Common myeloid progenitor, CD34-positive (primary cell): ENCODE measurements around the gene TAPT1.

Experiments
- CTCF ChIA-PET: fragments of 350-600 bp; sonication (Branson Sonifier 250); formaldehyde crosslinking; loops from one replicate; lab custom pipeline; 2021; ENCODE audit warnings: antibody characterized with exemption; lab: Charles Lee
- POLR2A ChIA-PET: fragments of 350-600 bp; sonication (Branson Sonifier 250); formaldehyde crosslinking; loops from one replicate; lab custom pipeline; 2021; ENCODE audit warnings: antibody characterized with exemption; lab: Charles Lee
- DNase-seq, 3 donors: peaks; one replicate each; pipeline versions ENCODE4 v3.0.0 to v3.0.0-alpha.2; 2013
- H3K27ac ChIP-seq, 2 experiments: 1 replicate in 1 of 2; 2 replicates in 1 of 2; pipeline ENCODE4 v1.7.0; 2013; ENCODE audit warnings: inconsistent platforms in 2 of 2, low read length in 2 of 2, mild to moderate bottlenecking in 2 of 2, low read depth in 1 of 2, moderate library complexity in 1 of 2; ENCODE audit not compliant: severe bottlenecking in 2 of 2, insufficient read depth in 1 of 2, poor library complexity in 1 of 2
- H3K27me3 ChIP-seq, 5 experiments: replicated peaks in 2 of 5; 1 replicate in 3 of 5; 2 replicates in 2 of 5; pipeline versions ENCODE4 v1.6.1 to v1.7.0; 2013; ENCODE audit warnings: low read length in 4 of 5, mild to moderate bottlenecking in 2 of 5, moderate library complexity in 2 of 5, inconsistent platforms in 1 of 5; ENCODE audit not compliant: insufficient read depth in 5 of 5, control insufficient read depth in 4 of 5
- H3K36me3 ChIP-seq, 4 experiments: 1 replicate in 2 of 4; 2 replicates in 2 of 4; pipeline versions ENCODE4 v1.6.1 to v1.7.0; 2013; ENCODE audit warnings: low read length in 3 of 4, control low read depth in 1 of 4, mild to moderate bottlenecking in 1 of 4; ENCODE audit not compliant: control insufficient read depth in 4 of 4, insufficient read depth in 4 of 4
- H3K4me1 ChIP-seq, 4 experiments: 1 replicate in 3 of 4; 2 replicates in 1 of 4; pipeline versions ENCODE4 v1.6.1 to v1.7.1; 2013; ENCODE audit warnings: low read length in 3 of 4, mild to moderate bottlenecking in 3 of 4, control low read depth in 1 of 4, inconsistent platforms in 1 of 4, moderate library complexity in 1 of 4; ENCODE audit not compliant: control insufficient read depth in 4 of 4, insufficient read depth in 4 of 4; ENCODE audit errors: control extremely low read depth in 1 of 4
- H3K4me3 ChIP-seq, 7 experiments: 1 replicate in 4 of 7; 2 replicates in 3 of 7; pipeline versions ENCODE4 v1.5.1 to v1.7.0; 2013; ENCODE audit warnings: mild to moderate bottlenecking in 7 of 7, low read length in 6 of 7, moderate library complexity in 6 of 7, inconsistent platforms in 2 of 7, low read depth in 2 of 7, control low read depth in 1 of 7; ENCODE audit not compliant: insufficient read depth in 4 of 7, control insufficient read depth in 1 of 7; ENCODE audit errors: extremely low read depth in 1 of 7
- H3K9me3 ChIP-seq, 5 experiments: 1 replicate in 4 of 5; 2 replicates in 1 of 5; pipeline versions ENCODE4 v1.6.1 to v1.7.1; 2013; ENCODE audit warnings: low read length in 4 of 5, mild to moderate bottlenecking in 2 of 5, inconsistent platforms in 1 of 5, low read depth in 1 of 5, moderate library complexity in 1 of 5; ENCODE audit not compliant: control insufficient read depth in 4 of 5, insufficient read depth in 2 of 5; ENCODE audit errors: control extremely low read depth in 1 of 5
- WGBS: methylation state at CpG from one replicate; pipeline ENCODE4 v1.1.5; 2013; ENCODE audit not compliant: insufficient coverage; 5-methylcytosine and 5-hydroxymethylcytosine counted together

Gene TAPT1

DNA sequence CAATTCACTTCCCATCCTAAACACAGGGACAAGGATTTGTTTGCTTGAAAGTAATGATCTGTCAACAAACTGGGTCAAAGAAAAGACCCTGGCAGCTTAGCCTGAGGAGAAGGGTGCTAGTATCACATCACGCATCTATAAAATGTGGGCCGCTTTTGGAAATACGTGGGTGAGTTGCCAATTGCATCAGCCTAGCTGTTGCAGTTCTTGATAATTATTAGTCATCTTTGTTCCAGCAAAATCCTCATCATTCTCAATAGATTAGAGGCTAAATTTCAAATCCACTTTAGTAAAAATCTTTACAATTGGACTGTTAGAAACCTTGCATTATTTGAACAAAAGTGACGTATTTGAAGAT, 33.6 kb upstream of the TAPT1 start:
- CTCF ChIA-PET, result interaction anchor here (1.0 to 3.6 kb wide), 5 partner anchors 11 to 454 kb away, joined by 3 to 13 read pairs (median 4); no protein-coding TSS in a partner anchor
- DNase-seq, result no peak
- POLR2A ChIA-PET, result no interaction called here
- no peak overlapping the region for H3K27ac ChIP-seq
- peaks cover 0 to 3% (median 0%) of the 10 kb centered on the region in 4 experiments for H3K4me1 ChIP-seq
- no peaks in the 10 kb centered on the region for H3K27me3 ChIP-seq
- peaks cover 0 to 17% (median 7%) of the 10 kb centered on the region in 4 experiments for H3K36me3 ChIP-seq
- peaks cover 0 to 10% (median 0%) of the 10 kb centered on the region in 5 experiments for H3K9me3 ChIP-seq
- H3K4me3 ChIP-seq, result no peak overlapping the region
- 88% methylated on average over 3 of the region's 4 CpGs for WGBS

DNA sequence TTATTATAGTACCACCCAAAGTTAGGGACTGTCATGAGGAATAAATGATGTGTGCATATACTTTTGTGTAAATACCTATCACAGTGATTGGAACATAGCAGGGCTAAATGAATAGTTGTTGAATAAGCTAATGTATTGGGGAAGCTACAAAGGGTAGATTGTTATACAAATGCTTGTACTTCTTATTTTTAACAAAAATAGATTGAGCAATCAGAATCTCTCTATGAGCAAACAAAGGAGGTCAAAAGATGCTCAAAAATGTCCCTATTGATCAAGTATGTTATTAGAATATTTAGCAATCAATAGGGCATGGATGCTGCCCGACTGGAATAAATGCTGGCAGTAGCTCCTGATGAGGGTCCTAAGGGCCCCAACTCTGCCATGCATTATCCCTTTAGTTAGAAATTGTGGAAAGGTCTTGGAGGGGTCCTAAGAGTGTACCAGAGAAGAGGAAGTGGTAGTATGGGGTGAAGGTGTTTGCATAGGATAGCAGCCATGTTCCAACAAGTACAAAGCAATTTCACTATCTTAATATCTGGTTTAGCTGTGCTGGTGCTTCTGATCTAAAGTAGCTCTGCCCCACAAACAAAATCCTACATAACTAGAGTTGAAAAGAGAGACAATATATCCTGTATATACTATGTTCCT, 33.1 kb upstream of the TAPT1 start:
- 100% methylated on average over 1 of the region's 1 CpG for WGBS
- POLR2A ChIA-PET, result no interaction called here
- CTCF ChIA-PET, result interaction anchor here (1.0 to 3.6 kb wide), 6 partner anchors 10 to 454 kb away, joined by 3 to 13 read pairs (median 4); no protein-coding TSS in a partner anchor

DNA sequence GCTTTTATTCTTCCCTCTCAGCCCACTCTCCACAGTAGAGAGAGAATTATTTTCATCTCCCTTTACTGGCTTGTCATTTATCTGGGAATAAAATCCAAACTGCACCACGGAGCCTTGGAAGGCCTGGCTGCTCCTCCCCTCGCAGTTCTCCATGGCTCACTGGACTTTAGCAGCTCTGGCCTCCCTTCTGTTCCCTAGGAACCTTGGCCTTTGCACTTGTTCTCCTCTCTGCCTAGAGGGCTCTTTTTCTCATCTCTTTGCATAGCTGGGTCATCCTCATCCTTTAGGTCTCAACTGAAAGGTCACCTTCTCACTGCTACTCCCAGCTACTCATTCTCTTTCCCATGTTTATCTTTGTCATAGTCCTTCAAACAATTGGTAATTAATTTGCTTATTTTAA, 31.3 kb upstream of the TAPT1 start:
- DNase-seq, result no peak
- ChIA-PET CTCF (interaction anchor here (0.9 to 3.6 kb wide), 3 partner anchors 8 to 71 kb away, joined by 3 to 13 read pairs (median 3); no protein-coding TSS in a partner anchor), POLR2A (no interaction called here)
- no peak overlapping the region for H3K4me3 ChIP-seq
- no peak overlapping the region for H3K27ac ChIP-seq
- H3K4me1 ChIP-seq, result no peaks in the 10 kb centered on the region
- peaks cover 2 to 31% (median 13%) of the 10 kb centered on the region in 4 experiments for H3K36me3 ChIP-seq
- no peaks in the 10 kb centered on the region for H3K27me3 ChIP-seq
- peaks cover 0 to 10% (median 0%) of the 10 kb centered on the region in 5 experiments for H3K9me3 ChIP-seq
- WGBS, result 94% methylated on average over 2 of the region's 2 CpGs

More for the DNA sequence above, 33.1 kb upstream of the TAPT1 start:
- Histone ChIP-seq H3K36me3 (peaks cover 0 to 17% (median 7%) of the 10 kb centered on the region in 4 experiments), H3K4me3 (no peak overlapping the region), H3K27me3 (no peaks in the 10 kb centered on the region), H3K4me1 (no peaks in the 10 kb centered on the region), H3K9me3 (peaks cover 0 to 10% (median 0%) of the 10 kb centered on the region in 5 experiments), H3K27ac (no peak overlapping the region)
- peak in 2 of 3 donors; percentile 52 to 73 for DNase-seq

DNA sequence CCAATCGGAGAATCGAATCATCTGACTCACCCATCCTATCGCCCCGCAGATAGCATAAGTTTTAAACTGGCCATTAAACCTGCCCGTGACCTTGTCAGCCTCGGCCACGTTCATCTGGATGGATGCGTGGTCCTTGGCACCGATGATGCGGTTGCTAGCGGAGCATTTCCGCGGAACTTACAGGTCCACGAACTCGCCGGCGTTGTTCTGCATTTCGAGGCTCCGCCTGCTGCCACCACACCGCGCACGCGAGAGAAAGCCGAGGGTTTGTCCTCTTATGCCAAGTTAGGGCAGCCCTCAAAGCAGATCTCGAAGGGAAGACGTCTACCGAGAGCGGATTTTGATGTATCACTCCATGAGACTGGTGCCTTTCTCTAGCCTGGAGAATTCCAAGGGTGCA, 30.1 kb upstream of the TAPT1 start:
- no peak overlapping the region for H3K27ac ChIP-seq
- ChIA-PET CTCF (no interaction called here), POLR2A (no interaction called here)
- DNase-seq, result no peak
- no peaks in the 10 kb centered on the region for H3K4me1 ChIP-seq
- H3K27me3 ChIP-seq, result no peaks in the 10 kb centered on the region
- WGBS, result 96% methylated on average over 24 of the region's 28 CpGs
- H3K36me3 ChIP-seq, result peaks cover 7 to 34% (median 17%) of the 10 kb centered on the region in 4 experiments
- H3K9me3 ChIP-seq, result peaks cover 0 to 10% (median 0%) of the 10 kb centered on the region in 5 experiments
- H3K4me3 ChIP-seq, result no peak overlapping the region

DNA sequence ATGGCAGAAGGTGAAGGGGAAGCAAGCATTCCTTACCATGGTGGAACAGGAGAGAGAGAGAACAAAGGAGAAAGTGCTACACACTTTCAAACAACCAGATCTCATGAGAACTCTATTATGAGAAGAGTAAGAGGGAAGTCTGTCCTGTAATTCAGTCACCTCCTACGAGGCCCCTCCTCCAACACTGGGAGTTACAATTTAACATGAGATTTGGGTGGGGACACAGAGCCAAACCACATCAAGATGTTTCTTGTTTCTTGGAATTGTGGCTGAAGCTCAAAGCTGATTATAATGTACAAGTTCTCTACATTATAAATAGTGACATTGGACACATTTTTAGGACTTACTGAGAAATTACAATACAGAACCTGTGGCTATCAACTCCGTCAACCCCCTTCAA, 29.5 kb upstream of the TAPT1 start:
- Histone ChIP-seq H3K36me3 (peaks cover 7 to 36% (median 16%) of the 10 kb centered on the region in 4 experiments), H3K4me3 (no peak overlapping the region), H3K27me3 (no peaks in the 10 kb centered on the region), H3K9me3 (peaks cover 0 to 10% (median 0%) of the 10 kb centered on the region in 5 experiments), H3K4me1 (no peaks in the 10 kb centered on the region), H3K27ac (no peak overlapping the region)
- ChIA-PET POLR2A (no interaction called here), CTCF (no interaction called here)
- no peak for DNase-seq
- WGBS, result no CpG with 5 or more reads among the region's 2 CpGs

DNA sequence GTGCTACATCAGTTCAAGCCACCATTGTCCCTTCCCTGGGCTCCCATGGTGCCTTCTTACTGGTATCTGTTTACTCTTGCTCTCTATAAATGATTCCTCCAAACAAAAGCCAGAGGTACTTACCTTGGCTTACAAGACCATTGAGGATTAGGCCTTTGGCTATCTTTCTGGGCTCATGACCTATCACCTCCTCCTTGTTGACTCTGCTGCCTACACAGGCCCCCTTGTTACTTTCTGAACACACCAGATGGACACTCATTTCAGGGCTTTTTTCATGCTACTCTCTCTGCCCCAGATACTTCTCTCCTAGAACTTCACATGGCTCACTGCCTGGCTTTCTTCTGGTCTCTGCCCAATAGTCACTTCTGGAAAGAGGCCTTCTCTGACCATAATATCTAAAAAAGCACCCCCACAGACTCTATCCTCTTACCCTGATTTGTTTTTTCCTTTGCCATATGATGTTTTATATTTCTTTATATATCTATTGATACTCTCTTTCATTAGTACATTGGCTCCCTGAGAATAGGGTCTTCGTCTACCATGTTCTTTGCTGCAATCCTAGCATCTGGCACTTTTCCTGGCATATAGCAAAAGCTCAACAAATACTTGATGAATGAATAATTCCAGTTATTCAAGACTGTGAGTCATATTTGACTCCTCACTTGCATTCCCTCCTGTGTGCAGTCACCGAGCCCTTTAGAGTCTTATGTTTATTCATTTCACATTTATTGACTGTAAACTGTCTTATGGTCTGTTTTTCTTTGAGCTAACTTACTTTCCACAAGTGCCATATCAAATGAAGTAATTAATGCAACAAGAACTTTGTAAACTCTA, 27.1 kb upstream of the TAPT1 start:
- no peak overlapping the region for H3K4me3 ChIP-seq
- ChIA-PET POLR2A (no interaction called here), CTCF (interaction anchor here (0.7 to 1.2 kb wide), 4 partner anchors 12 to 234 kb away, joined by 3 read pairs; no protein-coding TSS in a partner anchor)
- H3K27ac ChIP-seq, result no peak overlapping the region
- peaks cover 0 to 10% (median 0%) of the 10 kb centered on the region in 5 experiments for H3K9me3 ChIP-seq
- no peak for DNase-seq
- peaks cover 10 to 36% (median 24%) of the 10 kb centered on the region in 4 experiments for H3K36me3 ChIP-seq
- H3K27me3 ChIP-seq, result no peaks in the 10 kb centered on the region
- no peaks in the 10 kb centered on the region for H3K4me1 ChIP-seq
- WGBS, result no CpG with 5 or more reads among the region's 2 CpGs
